Activated CD8-positive, alpha-beta memory T cell treated with anti-CD3 and anti-CD28 coated beads, Interleukin-2, amount 50 U/mL, for 48 hours (primary cell): ENCODE measurements around the gene FHIP1B.

Source experiments
- DNase-seq: peaks from one replicate; pipeline ENCODE4 v3.0.0-alpha.2; 2020

Gene FHIP1B

DNA sequence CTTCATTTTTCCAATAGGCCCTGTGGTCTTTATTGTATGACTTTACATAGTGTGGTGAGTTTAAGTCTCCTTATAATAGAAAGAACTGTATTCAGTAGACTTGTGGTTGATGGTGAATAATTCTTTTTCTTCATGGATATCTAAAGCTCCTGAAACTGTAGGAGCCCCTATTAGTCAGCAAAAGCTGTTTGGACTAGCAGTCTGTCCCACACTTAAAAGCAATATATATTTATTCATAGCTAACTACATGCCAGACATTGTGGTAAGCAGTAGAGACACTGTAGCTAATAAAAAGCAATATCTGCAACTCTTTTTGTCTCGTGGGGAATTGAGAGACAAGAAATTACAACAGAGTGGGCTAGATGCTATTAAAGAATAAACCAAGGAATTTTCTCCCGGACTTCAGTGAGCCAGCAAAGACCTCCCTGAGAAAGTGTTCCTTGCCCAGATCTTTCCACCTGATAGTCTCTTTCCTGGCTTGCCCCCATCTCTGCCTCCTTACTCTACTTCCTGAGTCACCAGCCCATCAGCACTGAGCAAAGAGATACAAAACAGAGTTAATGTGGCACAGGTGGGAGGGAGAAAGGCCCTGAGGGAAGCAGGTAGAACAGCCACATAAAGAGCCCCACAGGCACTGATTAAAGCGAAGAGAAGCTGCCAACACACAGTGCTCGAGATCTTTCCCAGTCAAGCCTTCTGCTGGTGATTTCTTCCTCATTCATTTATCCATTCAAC is 36.8 kb downstream of the FHIP1B start:
- DNase-seq: no peak

DNA sequence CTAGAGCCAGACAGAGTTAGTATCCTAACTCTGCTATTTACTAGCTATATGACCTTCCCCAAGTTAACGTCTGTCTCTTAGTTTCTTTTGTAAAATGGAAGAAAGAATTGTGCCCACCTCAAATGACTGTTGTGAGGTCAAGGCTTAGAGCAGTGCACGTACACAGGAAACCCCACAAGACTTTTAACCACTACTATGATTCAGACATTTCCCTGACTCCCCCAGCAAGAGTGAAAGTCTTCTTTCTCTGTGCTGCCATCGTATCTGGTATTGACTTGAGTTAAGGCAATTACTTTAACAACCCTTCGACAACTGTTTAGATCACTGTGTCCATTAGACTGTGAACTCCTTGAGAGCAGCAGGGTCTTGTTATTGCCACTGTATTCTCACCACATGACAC is 38.0 kb downstream of the FHIP1B start:
- DNase-seq: no peak

DNA sequence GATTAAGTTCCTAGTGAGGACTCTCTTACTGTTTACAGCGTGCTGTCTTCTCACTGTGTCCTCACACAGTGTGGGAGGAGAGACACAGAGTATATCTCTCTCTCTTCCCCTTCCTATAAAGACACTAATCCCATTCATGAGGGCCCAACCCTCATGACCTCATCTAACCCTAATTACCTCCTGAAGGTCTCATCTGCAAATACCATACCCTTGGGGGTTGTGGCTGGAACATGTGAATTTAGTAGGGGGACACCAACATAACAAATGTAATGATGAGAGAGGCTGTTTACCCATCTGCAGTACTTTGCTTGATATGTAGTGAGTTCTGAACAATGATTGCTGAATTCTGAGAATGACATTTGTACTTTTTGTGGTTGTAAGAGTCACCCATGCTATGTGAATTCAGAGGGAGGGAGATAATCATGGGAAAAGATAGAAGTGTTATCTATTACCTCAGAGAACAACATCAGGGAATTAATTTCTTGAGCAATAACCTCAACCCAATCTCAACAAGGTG is 40.3 kb downstream of the FHIP1B start:
- DNase-seq: no peak

DNA sequence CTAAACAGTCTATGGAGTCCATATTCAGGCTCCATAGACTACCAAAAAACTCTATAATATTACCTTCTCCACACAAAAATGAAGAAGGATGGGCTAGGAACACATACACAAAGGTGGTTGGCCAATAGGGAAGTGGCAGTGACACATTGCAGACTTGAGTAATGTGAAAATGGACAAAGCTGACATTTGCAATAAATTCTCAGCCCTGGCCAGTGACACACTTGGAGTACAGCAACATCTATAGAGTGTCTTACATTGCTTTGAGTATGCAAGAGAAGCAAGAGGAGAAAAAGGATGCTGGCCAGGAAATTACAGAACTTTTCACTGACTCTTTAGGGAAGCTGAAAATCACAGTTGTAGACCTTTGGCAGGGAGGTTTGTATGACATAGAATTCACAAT is 42.7 kb downstream of the FHIP1B start:
- no peak for DNase-seq

DNA sequence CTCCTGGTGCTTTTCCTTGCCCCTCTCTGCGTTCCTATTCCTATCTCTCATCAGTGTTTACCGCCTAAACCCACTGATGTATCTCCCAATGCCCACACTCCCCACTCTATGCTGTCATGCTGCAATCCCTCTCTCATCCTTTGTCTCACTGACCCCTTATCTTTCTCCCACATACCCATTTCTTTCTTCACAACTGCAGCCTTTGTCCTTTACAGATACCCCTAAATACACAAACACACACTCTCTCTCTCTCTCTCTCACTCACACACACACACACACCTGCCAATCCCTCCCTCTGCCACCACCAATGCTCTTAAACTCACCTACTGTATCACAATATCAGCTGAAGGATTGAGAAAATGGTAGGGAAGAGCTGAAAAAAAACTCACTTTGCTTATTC is 59.0 kb downstream of the FHIP1B start:
- DNase-seq: no peak

DNA sequence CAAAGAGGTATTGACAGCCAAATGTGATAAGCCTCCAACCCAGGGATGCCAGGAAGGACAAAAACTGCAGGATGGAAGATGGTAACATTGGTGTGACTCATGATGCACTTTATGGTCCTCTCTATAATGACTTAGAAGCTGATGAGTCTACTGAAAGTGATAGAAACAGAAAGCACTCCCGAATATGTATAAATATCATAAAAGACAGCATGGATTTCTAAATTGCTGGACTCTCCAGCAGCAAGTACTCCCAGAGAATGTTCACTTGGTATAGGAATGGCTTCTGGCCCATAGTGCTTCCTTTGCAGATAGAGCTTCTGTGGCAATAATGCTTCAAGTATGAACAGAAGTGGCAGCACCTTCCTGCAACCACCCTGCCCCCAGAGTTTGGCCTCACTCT is 64.2 kb downstream of the FHIP1B start, which contains the start of gene OR52B2:
OR52B2 (minus strand) TSS at position 101 of the 400 bp plus-strand sequence; CDS start at position 101, 0 bp downstream.
- no peak for DNase-seq
